Endothelial cell (in vitro differentiated cells): Measurements from ENCODE around the gene AQR. TPM values are rescaled to one million over a fixed set of nuclear protein-coding genes. Genes with fewer than 3 reads are reported as not detected.

Experiments
- DNase-seq: peaks from one replicate; pipeline ENCODE4 v3.0.0; 2021; ENCODE audit warnings: low spot score
- H3K27ac Mint-ChIP-seq: one replicate; pipeline ENCODE4 v1.8.0; 2021; ENCODE audit warnings: mixed read lengths, inconsistent platforms; ENCODE audit not compliant: unreplicated experiment
- H3K27me3 Mint-ChIP-seq: one replicate; pipeline ENCODE4 v1.8.0; 2021; ENCODE audit warnings: mild to moderate bottlenecking, moderate library complexity, mixed read lengths, inconsistent platforms; ENCODE audit not compliant: unreplicated experiment
- H3K36me3 Mint-ChIP-seq: one replicate; pipeline ENCODE4 v1.8.0; 2021; ENCODE audit warnings: mild to moderate bottlenecking, low read depth, mixed read lengths, inconsistent platforms; ENCODE audit not compliant: unreplicated experiment
- H3K4me1 Mint-ChIP-seq: one replicate; pipeline ENCODE4 v1.8.0; 2021; ENCODE audit warnings: mild to moderate bottlenecking, mixed read lengths, inconsistent platforms; ENCODE audit not compliant: unreplicated experiment
- H3K4me3 Mint-ChIP-seq: one replicate; pipeline ENCODE4 v1.8.0; 2021; ENCODE audit warnings: mild to moderate bottlenecking, mixed read lengths, inconsistent platforms; ENCODE audit not compliant: unreplicated experiment
- H3K9me3 Mint-ChIP-seq: one replicate; pipeline ENCODE4 v1.8.0; 2021; ENCODE audit warnings: mixed read lengths, inconsistent platforms; ENCODE audit not compliant: unreplicated experiment
- CTCF ChIP-seq: fragments of 200-600 bp; sonication (generic); IDR thresholded peaks from one replicate; pipeline ENCODE4 v1.5.0; 2021; ENCODE audit warnings: antibody characterized with exemption; ENCODE audit not compliant: unreplicated experiment
- total RNA-seq: library from RNA; stranded (reverse); fragmentation: NEBNext Ultra II Directional; extraction: Animal tissue kit (Norgen Biotek cat#: 25700); gene quantifications from one replicate; pipeline ENCODE4 v1.2.1, GENCODE V29; 2021; ENCODE audit not compliant: unreplicated experiment

Gene AQR
- total RNA-seq, 1 donor from 2014 or later = 41.5 TPM

GRCh38 chr15:35003928-35004327 is 34.4 kb upstream of the AQR start:
- H3K36me3 Mint-ChIP-seq = no peaks in the 10 kb centered on the region
- no peak overlapping the region for H3K4me3 Mint-ChIP-seq
- no peaks in the 10 kb centered on the region for H3K27me3 Mint-ChIP-seq
- H3K9me3 Mint-ChIP-seq = no peaks in the 10 kb centered on the region
- TF ChIP-seq CTCF = no peak
- H3K4me1 Mint-ChIP-seq = peaks cover 7% of the 10 kb centered on the region
- no peak for DNase-seq
- no peak overlapping the region for H3K27ac Mint-ChIP-seq

- Mint-ChIP-seq H3K27ac (no peak overlapping the region), H3K9me3 (no peaks in the 10 kb centered on the region), H3K4me3 (no peak overlapping the region), H3K4me1 (peaks cover 7% of the 10 kb centered on the region), H3K27me3 (no peaks in the 10 kb centered on the region), H3K36me3 (no peaks in the 10 kb centered on the region)
- DNase-seq = no peak
- TF ChIP-seq CTCF = no peak
Measured at GRCh38 chr15:35000511-35000910, 31.0 kb upstream of the AQR start.

DNA sequence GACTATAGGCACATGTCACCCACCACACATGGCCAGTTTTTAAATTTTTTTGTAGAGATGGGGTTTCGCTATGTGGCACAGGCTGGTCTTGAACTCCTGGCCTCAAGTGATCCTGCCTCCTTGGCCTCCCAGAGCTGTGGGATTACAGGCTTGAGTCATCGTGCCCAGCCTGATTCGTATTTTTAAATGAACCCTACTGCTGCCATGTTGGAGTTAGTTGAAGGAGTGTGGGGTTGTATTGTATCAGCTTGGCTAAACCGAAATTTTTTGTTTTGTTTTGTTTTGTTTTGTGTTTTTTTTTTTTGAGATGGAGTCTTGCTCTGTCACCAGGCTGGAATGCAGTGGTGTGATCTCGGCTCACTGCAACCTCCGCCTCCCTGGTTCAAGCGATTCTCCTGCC is 30.4 kb upstream of the AQR start:
- peaks cover 9% of the 10 kb centered on the region for H3K4me1 Mint-ChIP-seq
- no peaks in the 10 kb centered on the region for H3K36me3 Mint-ChIP-seq
- H3K27me3 Mint-ChIP-seq = no peaks in the 10 kb centered on the region
- no peak overlapping the region for H3K4me3 Mint-ChIP-seq
- no peaks in the 10 kb centered on the region for H3K9me3 Mint-ChIP-seq
- no peak for DNase-seq
- H3K27ac Mint-ChIP-seq = no peak overlapping the region
- TF ChIP-seq CTCF = no peak

GRCh38 chr15:34994925-34995324 is 25.4 kb upstream of the AQR start:
- Mint-ChIP-seq H3K27ac (no peak overlapping the region), H3K36me3 (no peaks in the 10 kb centered on the region), H3K4me3 (no peak overlapping the region), H3K27me3 (peaks cover 3% of the 10 kb centered on the region), H3K4me1 (peaks cover 19% of the 10 kb centered on the region), H3K9me3 (no peaks in the 10 kb centered on the region)
- DNase-seq = no peak
- TF ChIP-seq CTCF = no peak

- no peak for TF ChIP-seq CTCF
- Mint-ChIP-seq H3K9me3 (no peaks in the 10 kb centered on the region), H3K27me3 (peaks cover 5% of the 10 kb centered on the region), H3K36me3 (no peaks in the 10 kb centered on the region), H3K4me3 (no peak overlapping the region), H3K4me1 (peaks cover 28% of the 10 kb centered on the region), H3K27ac (no peak overlapping the region)
- DNase-seq = no peak
Measured at GRCh38 chr15:34993877-34994276, 24.3 kb upstream of the AQR start.
